CD4-positive, alpha-beta T cell treated with Interleukin-17A for 4 hours (primary cell): ENCODE data around the gene POU5F2.

Experiments used
- DNase-seq: peaks from one replicate; pipeline ENCODE4 v3.0.0-alpha.2; 2020; ENCODE audit warnings: mixed read lengths

Gene POU5F2

DNA sequence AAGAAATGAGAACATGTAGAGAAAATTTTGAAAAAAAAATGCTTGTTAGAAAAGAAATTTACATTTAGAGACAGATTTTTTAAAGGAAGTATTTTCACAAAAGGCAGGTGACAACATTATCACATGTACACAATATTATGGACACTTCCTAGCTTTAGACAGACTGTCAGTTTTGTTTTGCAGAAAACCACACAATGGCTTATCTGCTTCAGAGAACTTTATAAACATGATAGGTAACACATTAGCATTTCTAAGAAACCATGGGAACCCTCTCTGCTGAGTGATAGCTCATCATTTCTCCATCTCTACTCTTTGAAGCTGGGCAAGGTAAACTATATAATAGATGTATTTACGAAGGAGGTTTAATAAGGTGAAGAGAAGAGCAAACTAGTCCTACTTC is 25.6 kb downstream of the POU5F2 start:
- no peak for DNase-seq

- no peak for DNase-seq
Measured at GRCh38 chr5:93715327-93715726, 26.1 kb downstream of the POU5F2 start.

GRCh38 chr5:93708442-93708841 is 33.0 kb downstream of the POU5F2 start:
- no peak for DNase-seq

GRCh38 chr5:93705896-93706295 is 35.5 kb downstream of the POU5F2 start:
- no peak for DNase-seq

DNA sequence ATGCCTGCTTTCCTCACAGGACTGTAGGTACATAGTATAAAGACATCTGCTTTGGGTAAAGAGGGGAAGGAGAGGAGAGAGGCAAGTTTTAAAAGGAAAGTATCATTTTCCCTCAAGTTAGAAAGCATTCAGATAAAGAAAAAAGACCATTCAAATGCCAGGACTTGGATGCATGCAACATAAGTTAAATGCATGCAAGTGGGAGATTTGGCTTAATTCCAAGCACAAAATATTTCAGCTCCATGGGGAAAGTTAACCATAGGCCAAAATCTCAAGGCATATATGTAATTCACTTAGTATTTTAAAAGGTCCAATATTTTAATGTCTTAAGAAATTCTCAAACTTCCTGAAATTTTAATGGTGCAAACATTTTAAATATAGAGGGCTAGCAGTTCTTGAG is 36.4 kb downstream of the POU5F2 start:
- no peak for DNase-seq

DNA sequence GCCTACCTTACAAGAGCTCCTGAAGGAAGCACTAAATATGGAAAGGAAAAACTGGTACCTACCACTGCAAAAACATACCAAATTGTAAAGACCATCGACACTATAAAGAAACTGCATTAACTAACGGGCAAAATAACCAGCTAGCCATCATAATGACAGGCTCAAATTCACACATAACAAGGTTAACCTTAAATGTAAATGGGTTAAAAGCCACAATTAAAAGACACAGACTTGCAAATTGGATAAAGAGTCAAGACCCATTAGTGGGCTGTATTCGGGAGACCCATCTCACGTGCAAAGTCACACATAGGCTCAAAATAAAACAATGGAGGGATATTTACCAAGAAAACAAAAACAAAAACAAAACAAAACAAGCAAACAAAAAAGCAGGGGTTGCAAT is 49.4 kb downstream of the POU5F2 start:
- DNase-seq = no peak
